HG03039 (cell line): ENCODE results near the gene WDCP.
"Not testable (repeated sequence)": the region's sequence is repeated elsewhere in the genome, so short reads cannot be mapped to it uniquely, and the experiment has no call there.

Experiments
- ATAC-seq: cut with Tn5 transposase; IDR thresholded peaks from one replicate; pipeline ENCODE4 v1.9.1; 2021; ENCODE audit warnings: mild to moderate bottlenecking, moderate library complexity; ENCODE audit not compliant: unreplicated experiment

WDCP gene

GRCh38 chr2:24065341-24065740 is 18.1 kb upstream of the WDCP start:
- no peak for ATAC-seq

DNA sequence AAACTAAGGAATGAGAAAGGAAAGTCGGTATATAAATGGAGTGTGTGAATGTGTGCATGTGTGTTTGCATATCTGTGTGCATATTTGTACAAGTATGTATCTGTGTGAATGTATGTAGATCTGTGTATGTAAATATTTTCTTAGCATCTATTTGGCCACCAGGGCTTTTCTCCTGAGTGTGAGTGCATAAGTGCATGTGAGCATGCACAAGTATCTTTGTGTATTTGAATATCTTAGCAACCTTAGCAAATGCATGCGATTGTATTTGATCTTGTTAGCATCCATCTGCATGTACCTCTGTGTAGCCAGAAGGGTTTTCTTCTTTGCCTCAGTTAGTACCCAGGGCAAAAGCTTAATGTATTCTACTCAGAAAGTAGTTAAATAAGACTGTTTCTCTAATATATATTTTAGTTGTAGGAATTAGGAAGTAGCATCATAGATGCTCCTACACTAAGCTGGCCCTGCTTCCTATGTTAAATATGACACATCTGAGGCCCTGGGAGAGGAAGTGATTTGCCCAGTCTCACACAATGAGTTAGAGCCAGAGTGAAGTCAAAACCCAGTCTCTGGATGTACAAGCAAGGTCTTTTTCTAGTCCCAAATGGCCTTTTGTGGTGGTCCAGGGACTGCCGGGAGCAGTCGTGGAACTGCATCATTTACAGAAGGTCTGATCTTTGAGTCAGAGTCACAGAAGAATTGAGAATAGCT is 11.5 kb upstream of the WDCP start:
- no peak for ATAC-seq

DNA sequence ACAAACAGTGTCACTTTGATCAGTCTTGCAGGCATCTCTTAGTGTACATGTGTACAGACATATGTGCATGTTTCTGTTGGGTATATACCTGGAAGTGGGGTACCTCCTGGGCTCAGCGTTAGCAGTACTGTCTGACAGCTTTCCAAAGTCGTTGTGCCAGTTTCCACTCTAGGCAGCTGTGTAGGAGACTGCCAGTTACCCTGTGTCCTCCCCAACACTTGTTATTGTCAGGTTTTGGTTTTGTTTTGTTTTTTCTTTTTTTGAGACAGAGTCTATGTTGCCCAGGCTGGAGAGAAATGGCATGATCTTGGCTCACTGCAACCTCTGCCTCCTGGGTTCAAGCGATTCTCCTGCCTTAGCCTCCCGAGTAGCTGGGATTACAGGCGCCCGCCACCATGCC is 8.6 kb upstream of the WDCP start:
- ATAC-seq: no peak

GRCh38 chr2:24054366-24055010 is 7.3 kb upstream of the WDCP start:
- ATAC-seq: no peak

GRCh38 chr2:24052951-24053350 is 5.8 kb upstream of the WDCP start:
- no peak for ATAC-seq

- no peak for ATAC-seq
These were observed 4.6 kb upstream of the WDCP start for GRCh38 chr2:24051833-24052232.

- no peak for ATAC-seq
These were observed 3.1 kb upstream of the WDCP start for GRCh38 chr2:24050041-24050979.

DNA sequence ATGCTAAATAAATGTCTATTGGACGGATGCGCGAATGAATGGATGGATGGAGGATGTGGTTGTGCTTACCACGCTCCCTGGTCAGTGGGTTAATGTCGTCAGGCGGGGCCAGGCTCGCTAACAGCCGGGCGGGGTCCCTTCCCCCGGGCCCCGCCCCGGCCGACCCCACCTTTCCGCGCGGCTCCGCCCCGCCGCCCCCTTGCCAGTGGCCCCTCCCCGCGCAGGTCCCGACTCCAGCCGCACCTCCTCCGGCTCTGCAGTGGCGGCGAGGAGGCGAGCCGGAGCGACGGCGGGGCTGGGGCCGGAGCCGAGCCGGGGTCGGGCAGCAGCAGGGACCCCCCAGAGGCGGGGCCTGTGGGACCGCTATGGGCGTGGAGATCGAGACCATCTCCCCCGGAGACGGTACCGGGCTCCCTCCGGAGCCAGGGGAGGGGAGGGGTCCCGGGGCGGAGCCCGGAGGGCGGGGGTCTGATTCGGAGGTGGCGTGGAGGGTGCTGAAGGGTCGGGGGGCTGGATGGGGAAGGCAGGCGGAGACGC is 2.4 kb upstream of the WDCP start, which contains the start of gene FKBP1B:
TSS of gene FKBP1B (plus strand) at position 257 of the 537 bp plus-strand sequence. CDS start at position 366, 109 bp downstream.
- ATAC-seq: no peak

GRCh38 chr2:24048769-24049484 is 1.7 kb upstream of the WDCP start:
- no peak for ATAC-seq

DNA sequence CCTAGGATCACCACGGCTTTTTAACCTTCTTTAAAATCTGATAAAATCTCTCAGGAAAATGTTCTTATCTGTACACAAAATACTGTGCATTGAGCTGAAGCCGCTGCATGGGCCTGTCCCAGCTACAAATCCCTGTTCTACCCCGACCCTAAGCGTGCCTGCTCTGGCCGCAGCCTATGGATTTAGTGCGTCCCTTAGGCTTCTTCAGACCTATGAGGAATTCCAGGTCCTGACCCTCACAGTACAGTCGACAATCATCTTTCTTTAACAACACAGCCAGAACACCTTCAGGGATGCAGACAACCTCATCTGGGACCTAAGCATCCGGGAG is 477 bp upstream of the WDCP start:
- ATAC-seq: no peak

- ATAC-seq: no peak
These were observed 627 bp downstream of the WDCP start for GRCh38 chr2:24046599-24046929.

DNA sequence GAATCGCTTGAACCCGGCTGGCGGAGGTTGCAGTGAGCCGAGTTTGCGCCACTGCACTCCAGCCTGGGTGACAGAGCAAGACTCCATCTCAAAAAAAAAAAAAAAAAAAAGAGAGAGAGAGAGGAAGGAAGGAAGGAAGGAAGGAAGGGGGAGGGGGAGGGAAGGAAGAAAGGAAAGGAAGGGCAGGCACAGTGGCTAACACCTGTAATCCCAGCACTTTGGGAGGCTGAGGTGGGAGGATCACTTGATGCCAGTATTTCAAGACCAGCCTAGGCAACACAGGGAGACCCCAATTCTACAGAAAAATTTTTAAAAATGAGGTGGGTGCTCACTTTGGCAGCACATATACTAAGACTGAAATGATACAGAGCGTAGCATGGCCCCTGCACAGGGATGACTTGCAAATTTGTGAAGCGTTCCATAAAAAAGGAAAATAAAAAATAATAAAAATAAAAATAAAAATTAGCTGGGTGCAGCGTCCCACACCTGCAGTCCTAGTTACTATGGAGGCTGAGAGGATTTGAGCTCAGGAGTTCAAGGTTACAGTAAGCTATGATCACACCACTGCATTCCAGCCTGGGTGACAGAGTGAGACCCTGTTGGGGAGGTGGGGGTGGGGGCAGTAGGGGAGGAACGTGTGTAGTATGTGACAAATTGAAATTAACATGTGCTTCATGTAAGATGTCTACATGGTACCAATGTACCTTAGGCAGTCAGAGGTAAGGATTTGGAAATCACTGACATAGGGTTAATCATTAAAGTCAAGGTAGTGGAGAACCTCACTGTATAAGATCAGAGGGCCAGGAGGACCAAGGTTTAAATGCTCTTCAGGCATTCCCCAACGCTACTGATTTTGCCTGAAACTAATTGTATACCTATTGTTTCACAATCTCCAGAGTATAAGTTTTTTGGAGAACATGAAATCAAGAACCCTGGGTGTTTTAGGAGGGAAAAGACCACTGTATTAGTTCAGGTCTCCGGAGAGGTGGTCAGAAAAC is 1.4 kb downstream of the WDCP start:
- no peak for ATAC-seq

GRCh38 chr2:24043133-24043532 is 4.1 kb downstream of the WDCP start:
- ATAC-seq: not testable (repeated sequence)

DNA sequence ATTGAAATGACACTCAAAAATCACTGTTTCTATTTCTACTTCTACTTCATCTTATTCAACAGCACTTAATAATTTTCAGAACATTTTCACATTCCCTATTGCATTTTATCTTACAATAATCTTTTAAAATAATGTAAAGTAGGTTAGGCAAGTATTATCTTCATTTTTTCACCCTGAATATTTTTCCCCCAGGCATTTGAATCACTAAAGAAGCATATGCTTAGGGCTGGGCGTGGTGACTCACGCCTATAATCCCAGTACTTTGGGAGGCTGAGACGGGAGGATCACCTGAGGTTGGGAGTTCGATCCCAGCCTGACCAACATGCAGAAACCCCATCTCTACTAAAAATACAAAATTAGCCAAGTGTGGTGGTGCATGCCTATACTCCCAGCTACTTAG is 6.7 kb downstream of the WDCP start:
- ATAC-seq: no peak

GRCh38 chr2:24038786-24039499 is 8.2 kb downstream of the WDCP start:
- ATAC-seq: no peak

GRCh38 chr2:24026233-24026632 is 21.0 kb downstream of the WDCP start:
- ATAC-seq: no peak

DNA sequence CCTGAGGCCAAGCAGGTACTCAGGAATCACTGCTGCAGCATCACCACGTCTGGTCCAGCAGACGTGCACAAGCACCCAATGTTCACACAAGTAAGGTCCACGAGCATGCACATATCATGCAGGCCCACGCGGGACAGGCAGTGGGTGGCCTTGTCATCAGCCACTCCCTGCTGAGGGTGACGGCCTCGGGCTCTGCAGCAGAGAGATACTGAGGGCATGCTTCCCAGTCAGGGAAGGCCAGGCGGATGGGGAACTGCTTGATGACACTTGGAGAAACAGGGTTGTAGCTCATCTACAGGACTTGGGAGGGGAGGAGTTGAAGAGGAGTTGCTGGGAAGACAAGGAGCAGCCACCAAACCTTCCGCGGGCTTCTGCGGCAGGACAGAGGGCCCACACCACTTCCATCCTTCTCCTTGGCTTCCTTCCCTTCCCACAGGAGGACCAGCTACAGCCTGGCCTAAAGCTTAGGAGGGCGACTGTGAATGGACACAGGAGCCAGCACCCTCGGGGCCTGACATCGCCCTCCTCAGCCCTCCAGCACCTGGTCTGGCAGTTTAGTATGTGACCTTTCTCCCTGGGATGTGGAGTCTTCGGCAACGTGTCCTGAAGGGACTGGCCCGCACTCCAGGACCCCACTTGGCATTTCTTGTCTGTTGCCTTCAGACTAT is 22.1 kb downstream of the WDCP start:
- no peak for ATAC-seq

- no peak for ATAC-seq
These were observed 23.2 kb downstream of the WDCP start for GRCh38 chr2:24024018-24024417.
